Skeletal muscle tissue (tissue), 4 donors: ENCODE measurements around the gene AKT3. TPM values are rescaled to one million over a fixed set of nuclear protein-coding genes. Genes with fewer than 3 reads are reported as not detected.
"Not testable (repeated sequence)": the region's sequence is repeated elsewhere in the genome, so short reads cannot be mapped to it uniquely, and the experiment has no call there.

Source experiments
- H3K27ac ChIP-seq: one replicate; pipeline ENCODE4 v1.7.0; 2013; ENCODE audit warnings: mild to moderate bottlenecking, low read depth, low read length, inconsistent platforms
- H3K27me3 ChIP-seq, 3 donors: one replicate each; pipeline ENCODE4 v1.7.0; 2013; ENCODE audit warnings: low read length in 3 of 3; ENCODE audit not compliant: control insufficient read depth in 3 of 3, insufficient read depth in 3 of 3
- H3K36me3 ChIP-seq, 3 donors: one replicate each; pipeline ENCODE4 v1.7.0; 2013; ENCODE audit warnings: low read length in 3 of 3; ENCODE audit not compliant: control insufficient read depth in 3 of 3, insufficient read depth in 3 of 3
- H3K4me1 ChIP-seq, 3 donors: one replicate each; pipeline ENCODE4 v1.7.0; 2013; ENCODE audit warnings: low read length in 3 of 3, mild to moderate bottlenecking in 3 of 3; ENCODE audit not compliant: control insufficient read depth in 3 of 3, insufficient read depth in 3 of 3
- H3K4me3 ChIP-seq, 3 donors: one replicate each; pipeline ENCODE4 v1.7.0; 2013; ENCODE audit warnings: low read length in 3 of 3
- H3K9ac ChIP-seq, 3 donors: one replicate each; pipeline ENCODE4 v1.7.0; 2013; ENCODE audit warnings: low read length in 3 of 3, mild to moderate bottlenecking in 3 of 3, moderate library complexity in 2 of 3, low read depth in 1 of 3
- H3K9me3 ChIP-seq, 3 donors: one replicate each; pipeline ENCODE4 v1.7.0; 2013; ENCODE audit warnings: low read length in 3 of 3; ENCODE audit not compliant: control insufficient read depth in 3 of 3
- total RNA-seq: library from RNA; depleted of rRNA; stranded (reverse); fragments of >200 nt; gene quantifications from one replicate; pipeline ENCODE4 v1.2.3, GENCODE V29; 2014
- donor health status: Osteomylitis.

The AKT3 gene
- total RNA-seq, 1 donor from 2014 or later: 28.7 TPM

GRCh38 chr1:243845888-243846287 lies 4.2 kb downstream of the AKT3 start:
- no peak overlapping the region for H3K27ac ChIP-seq
- H3K36me3 ChIP-seq: no peaks in the 10 kb centered on the region
- no peak overlapping the region for H3K4me3 ChIP-seq
- H3K27me3 ChIP-seq: peaks cover 0 to 6% (median 0%) of the 10 kb centered on the region in 3 donors
- peaks cover 1 to 4% (median 4%) of the 10 kb centered on the region in 3 donors for H3K4me1 ChIP-seq
- H3K9ac ChIP-seq: no peak overlapping the region
- no peaks in the 10 kb centered on the region for H3K9me3 ChIP-seq

DNA sequence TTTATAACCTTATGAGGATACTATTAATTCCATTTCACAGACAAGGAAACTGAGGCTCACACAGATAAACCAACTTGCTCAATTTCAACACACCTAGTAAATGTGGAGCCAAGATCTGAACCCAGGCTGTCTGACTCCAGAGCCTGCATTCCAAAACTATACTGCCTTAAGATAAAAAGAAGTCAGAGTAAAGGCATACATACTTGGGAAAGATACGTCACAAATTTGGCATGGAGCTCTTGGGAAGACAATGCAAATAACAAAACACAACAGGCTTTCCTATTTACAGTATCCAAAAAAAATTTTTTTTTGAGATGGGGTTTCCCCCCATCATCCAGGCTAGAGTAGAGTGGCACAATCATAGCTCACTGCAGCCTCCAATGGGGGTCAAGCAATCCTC lies 5.9 kb downstream of the AKT3 start:
- Histone ChIP-seq H3K4me3 (no peak overlapping the region), H3K9me3 (no peaks in the 10 kb centered on the region), H3K9ac (no peak overlapping the region), H3K27me3 (peaks cover 0 to 6% (median 0%) of the 10 kb centered on the region in 3 donors), H3K27ac (no peak overlapping the region), H3K36me3 (no peaks in the 10 kb centered on the region), H3K4me1 (peaks cover 0 to 4% (median 4%) of the 10 kb centered on the region in 3 donors)

- no peaks in the 10 kb centered on the region for H3K36me3 ChIP-seq
- H3K9ac ChIP-seq: no peak overlapping the region
- H3K9me3 ChIP-seq: no peaks in the 10 kb centered on the region
- H3K4me3 ChIP-seq: no peak overlapping the region
- H3K27me3 ChIP-seq: no peaks in the 10 kb centered on the region
- no peak overlapping the region for H3K27ac ChIP-seq
- H3K4me1 ChIP-seq: no peaks in the 10 kb centered on the region
Measured at GRCh38 chr1:243842978-243843511, 7.0 kb downstream of the AKT3 start.

DNA sequence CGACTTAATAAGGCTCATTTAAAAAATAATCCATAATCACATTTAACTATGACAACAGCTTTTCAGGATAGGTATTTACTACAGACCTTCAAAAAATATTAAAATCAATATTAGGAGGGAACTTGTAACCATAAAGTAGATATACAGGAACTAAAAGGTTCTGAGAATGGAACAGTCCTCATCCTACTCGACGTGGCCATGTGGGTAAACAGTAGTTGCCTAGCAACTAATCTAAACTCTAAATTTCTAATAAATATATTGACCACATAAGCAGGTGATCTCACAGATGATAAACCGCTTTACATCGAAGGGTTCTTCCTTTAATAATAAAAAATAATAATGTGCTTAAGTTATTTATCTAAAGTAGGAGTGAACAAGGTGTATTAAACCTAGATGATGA lies 7.9 kb downstream of the AKT3 start:
- no peak overlapping the region for H3K27ac ChIP-seq
- no peaks in the 10 kb centered on the region for H3K36me3 ChIP-seq

GRCh38 chr1:243841507-243841906 lies 8.5 kb downstream of the AKT3 start:
- Histone ChIP-seq H3K9ac (no peak overlapping the region), H3K4me3 (no peak overlapping the region), H3K36me3 (no peaks in the 10 kb centered on the region), H3K27me3 (no peaks in the 10 kb centered on the region), H3K27ac (no peak overlapping the region), H3K4me1 (no peaks in the 10 kb centered on the region), H3K9me3 (no peaks in the 10 kb centered on the region)

More for the DNA sequence above, 7.9 kb downstream of the AKT3 start:
- Histone ChIP-seq H3K4me1 (no peaks in the 10 kb centered on the region), H3K9me3 (no peaks in the 10 kb centered on the region), H3K4me3 (no peak overlapping the region), H3K9ac (no peak overlapping the region), H3K27me3 (no peaks in the 10 kb centered on the region)

- H3K4me1 ChIP-seq: no peaks in the 10 kb centered on the region
- peaks cover 0 to 2% (median 0%) of the 10 kb centered on the region in 3 donors for H3K36me3 ChIP-seq
- H3K27me3 ChIP-seq: no peaks in the 10 kb centered on the region
- no peak overlapping the region for H3K4me3 ChIP-seq
- H3K9me3 ChIP-seq: peaks cover 0 to 1% (median 0%) of the 10 kb centered on the region in 3 donors
- no peak overlapping the region for H3K27ac ChIP-seq
- no peak overlapping the region for H3K9ac ChIP-seq
Measured at GRCh38 chr1:243837907-243838535, 12.0 kb downstream of the AKT3 start.

- Histone ChIP-seq H3K27me3 (no peaks in the 10 kb centered on the region), H3K9me3 (peaks cover 0 to 1% (median 0%) of the 10 kb centered on the region in 3 donors), H3K36me3 (peaks cover 0 to 2% (median 0%) of the 10 kb centered on the region in 3 donors), H3K4me1 (no peaks in the 10 kb centered on the region), H3K27ac (no peak overlapping the region), H3K9ac (no peak overlapping the region), H3K4me3 (no peak overlapping the region)
Measured at GRCh38 chr1:243834130-243834529, 15.9 kb downstream of the AKT3 start.

DNA sequence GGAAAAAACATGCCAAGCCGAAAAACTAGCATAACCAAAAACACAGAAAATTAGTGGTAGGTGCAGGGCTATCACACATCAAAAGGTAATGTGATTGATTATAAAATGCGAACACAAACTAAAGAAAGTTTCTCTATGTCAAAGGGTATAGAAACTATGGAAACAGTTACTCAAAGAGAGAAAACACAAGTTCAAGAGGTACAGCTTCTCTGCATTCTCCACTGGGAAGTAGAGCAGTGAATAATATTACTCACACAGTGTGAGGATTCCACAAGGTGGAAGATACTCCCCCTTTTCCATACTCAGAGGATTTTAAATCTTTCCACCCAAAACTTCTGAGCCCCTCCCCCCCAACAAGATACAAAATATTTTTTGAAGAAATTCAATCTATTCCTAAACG lies 18.6 kb downstream of the AKT3 start:
- H3K4me1 ChIP-seq: no peaks in the 10 kb centered on the region
- H3K36me3 ChIP-seq: peaks cover 0 to 5% (median 0%) of the 10 kb centered on the region in 3 donors
- no peak overlapping the region for H3K9ac ChIP-seq
- H3K4me3 ChIP-seq: no peak overlapping the region
- no peak overlapping the region for H3K27ac ChIP-seq
- H3K9me3 ChIP-seq: peaks cover 0 to 1% (median 0%) of the 10 kb centered on the region in 3 donors
- no peaks in the 10 kb centered on the region for H3K27me3 ChIP-seq

- Histone ChIP-seq H3K4me3 (no peak overlapping the region), H3K36me3 (peaks cover 0 to 3% (median 0%) of the 10 kb centered on the region in 3 donors)
Measured at GRCh38 chr1:243827206-243827605, 22.8 kb downstream of the AKT3 start.

DNA sequence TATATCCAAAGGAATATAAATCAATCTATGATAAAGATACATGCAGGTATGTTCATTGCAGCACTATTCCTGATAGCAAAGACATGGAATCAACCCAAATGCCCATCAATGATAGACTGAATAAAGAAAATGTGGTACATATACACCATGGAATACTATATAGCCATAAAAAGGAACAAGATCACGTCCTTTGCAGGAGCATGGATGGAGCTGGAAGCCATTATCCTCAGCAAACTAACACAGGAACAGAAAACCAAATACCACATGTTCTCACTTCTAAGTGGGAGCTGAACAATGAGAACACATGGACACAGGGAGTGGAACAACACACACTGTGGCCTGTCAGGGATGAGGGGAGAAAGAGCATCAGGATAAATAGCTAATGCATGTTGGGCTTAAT lies 25.1 kb downstream of the AKT3 start:
- H3K9me3 ChIP-seq: not testable (repeated sequence)

More at GRCh38 chr1:243827206-243827605, 22.8 kb downstream of the AKT3 start:
- no peaks in the 10 kb centered on the region for H3K27me3 ChIP-seq
- no peaks in the 10 kb centered on the region for H3K4me1 ChIP-seq
- no peaks in the 10 kb centered on the region for H3K9me3 ChIP-seq
- H3K27ac ChIP-seq: no peak overlapping the region
- no peak overlapping the region for H3K9ac ChIP-seq

More for the DNA sequence above, 25.1 kb downstream of the AKT3 start:
- not testable (repeated sequence) for H3K27ac ChIP-seq, H3K4me1 ChIP-seq, H3K9ac ChIP-seq, H3K27me3 ChIP-seq, H3K36me3 ChIP-seq, H3K4me3 ChIP-seq
